HEK293 (cell line): ENCODE measurements around the gene ITGAX.

ENCODE experiments used
- YY1 ChIP-seq: fragments of 450-650 bp; formaldehyde crosslinking; IDR thresholded peaks from 2 replicates; pipeline ENCODE4 v1.5.1; 2018; ENCODE audit warnings: missing biosample characterization, missing genetic modification characterization
- ZFP41 ChIP-seq: fragments of 450-650 bp; formaldehyde crosslinking; IDR thresholded peaks from 2 replicates; pipeline ENCODE4 v1.5.1; 2016; ENCODE audit warnings: missing biosample characterization, missing genetic modification characterization, borderline replicate concordance
- ZNF184 ChIP-seq: fragments of 450-650 bp; IDR thresholded peaks from 2 replicates; pipeline ENCODE4 v1.5.1; 2018; ENCODE audit warnings: missing biosample characterization, mild to moderate bottlenecking, missing genetic modification characterization
- ZNF623 ChIP-seq: fragments of 450-650 bp; formaldehyde crosslinking; IDR thresholded peaks from 2 replicates; pipeline ENCODE4 v1.5.1; 2016; ENCODE audit warnings: missing biosample characterization, missing genetic modification characterization
- ZNF777 ChIP-seq: fragments of 450-650 bp; formaldehyde crosslinking; IDR thresholded peaks from 2 replicates; pipeline ENCODE4 v1.5.1; 2017; ENCODE audit warnings: missing biosample characterization, missing genetic modification characterization, borderline replicate concordance
- TF ChIP-seq, protein P1 (sequence below): fragments of 450-650 bp; formaldehyde crosslinking; optimal IDR thresholded peaks from 2 replicates; pipeline ENCODE3; 2016; ENCODE audit warnings: missing biosample characterization, mild to moderate bottlenecking, missing genetic modification characterization
- TF ChIP-seq, protein P2 (sequence below): fragments of 450-650 bp; formaldehyde crosslinking; IDR thresholded peaks from 2 replicates; pipeline ENCODE4 v1.5.1; 2016; ENCODE audit warnings: missing biosample characterization, missing genetic modification characterization
- TF ChIP-seq, protein P3 (sequence below): fragments of 450-650 bp; formaldehyde crosslinking; IDR thresholded peaks from 2 replicates; pipeline ENCODE4 v1.5.1; 2016; ENCODE audit warnings: missing biosample characterization, missing genetic modification characterization, low read depth

DNA sequence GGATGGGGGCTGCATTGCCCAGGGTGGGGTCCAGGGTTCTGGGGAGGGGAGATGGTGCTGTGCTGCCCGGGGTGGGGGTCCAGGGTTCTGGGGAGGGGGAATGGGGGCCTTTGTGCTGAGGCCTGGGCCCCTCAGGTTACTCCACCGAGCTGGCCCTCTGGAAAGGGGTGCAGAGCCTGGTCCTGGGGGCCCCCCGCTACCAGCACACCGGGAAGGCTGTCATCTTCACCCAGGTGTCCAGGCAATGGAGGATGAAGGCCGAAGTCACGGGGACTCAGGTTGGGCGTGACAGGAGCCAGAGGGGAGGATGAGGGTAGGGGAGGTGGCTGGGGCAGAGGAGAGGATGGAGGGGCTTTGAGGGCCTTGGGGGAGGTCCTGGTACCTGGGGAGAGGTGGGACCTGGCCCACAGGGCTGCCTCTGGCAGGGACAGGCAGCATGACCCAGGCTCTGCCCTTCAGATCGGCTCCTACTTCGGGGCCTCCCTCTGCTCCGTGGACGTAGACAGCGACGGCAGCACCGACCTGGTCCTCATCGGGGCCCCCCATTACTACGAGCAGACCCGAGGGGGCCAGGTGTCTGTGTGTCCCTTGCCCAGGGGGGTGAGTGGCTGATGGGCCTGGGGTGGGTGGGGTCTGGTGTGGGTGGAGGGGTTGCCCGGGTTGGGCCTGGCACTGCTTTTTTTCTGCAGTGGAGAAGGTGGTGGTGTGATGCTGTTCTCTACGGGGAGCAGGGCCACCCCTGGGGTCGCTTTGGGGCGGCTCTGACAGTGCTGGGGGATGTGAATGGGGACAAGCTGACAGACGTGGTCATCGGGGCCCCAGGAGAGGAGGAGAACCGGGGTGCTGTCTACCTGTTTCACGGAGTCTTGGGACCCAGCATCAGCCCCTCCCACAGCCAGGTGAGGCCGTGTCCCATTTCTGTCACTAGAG is 7.8 kb downstream of the ITGAX start:
- TF ChIP-seq, protein P1, sequence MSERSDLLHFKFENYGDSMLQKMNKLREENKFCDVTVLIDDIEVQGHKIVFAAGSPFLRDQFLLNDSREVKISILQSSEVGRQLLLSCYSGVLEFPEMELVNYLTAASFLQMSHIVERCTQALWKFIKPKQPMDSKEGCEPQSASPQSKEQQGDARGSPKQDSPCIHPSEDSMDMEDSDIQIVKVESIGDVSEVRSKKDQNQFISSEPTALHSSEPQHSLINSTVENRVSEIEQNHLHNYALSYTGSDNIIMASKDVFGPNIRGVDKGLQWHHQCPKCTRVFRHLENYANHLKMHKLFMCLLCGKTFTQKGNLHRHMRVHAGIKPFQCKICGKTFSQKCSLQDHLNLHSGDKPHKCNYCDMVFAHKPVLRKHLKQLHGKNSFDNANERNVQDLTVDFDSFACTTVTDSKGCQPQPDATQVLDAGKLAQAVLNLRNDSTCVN (tag by site-specific recombination): no peak
- TF ChIP-seq, protein P2, sequence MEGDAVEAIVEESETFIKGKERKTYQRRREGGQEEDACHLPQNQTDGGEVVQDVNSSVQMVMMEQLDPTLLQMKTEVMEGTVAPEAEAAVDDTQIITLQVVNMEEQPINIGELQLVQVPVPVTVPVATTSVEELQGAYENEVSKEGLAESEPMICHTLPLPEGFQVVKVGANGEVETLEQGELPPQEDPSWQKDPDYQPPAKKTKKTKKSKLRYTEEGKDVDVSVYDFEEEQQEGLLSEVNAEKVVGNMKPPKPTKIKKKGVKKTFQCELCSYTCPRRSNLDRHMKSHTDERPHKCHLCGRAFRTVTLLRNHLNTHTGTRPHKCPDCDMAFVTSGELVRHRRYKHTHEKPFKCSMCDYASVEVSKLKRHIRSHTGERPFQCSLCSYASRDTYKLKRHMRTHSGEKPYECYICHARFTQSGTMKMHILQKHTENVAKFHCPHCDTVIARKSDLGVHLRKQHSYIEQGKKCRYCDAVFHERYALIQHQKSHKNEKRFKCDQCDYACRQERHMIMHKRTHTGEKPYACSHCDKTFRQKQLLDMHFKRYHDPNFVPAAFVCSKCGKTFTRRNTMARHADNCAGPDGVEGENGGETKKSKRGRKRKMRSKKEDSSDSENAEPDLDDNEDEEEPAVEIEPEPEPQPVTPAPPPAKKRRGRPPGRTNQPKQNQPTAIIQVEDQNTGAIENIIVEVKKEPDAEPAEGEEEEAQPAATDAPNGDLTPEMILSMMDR (tag by site-specific recombination): no peak
- TF ChIP-seq ZFP41 (no peak), ZNF623 (no peak), YY1 (tag by site-specific recombination) (no peak), ZNF777 (tag by site-specific recombination) (no peak), ZNF184 (no peak)
- TF ChIP-seq, protein P3, sequence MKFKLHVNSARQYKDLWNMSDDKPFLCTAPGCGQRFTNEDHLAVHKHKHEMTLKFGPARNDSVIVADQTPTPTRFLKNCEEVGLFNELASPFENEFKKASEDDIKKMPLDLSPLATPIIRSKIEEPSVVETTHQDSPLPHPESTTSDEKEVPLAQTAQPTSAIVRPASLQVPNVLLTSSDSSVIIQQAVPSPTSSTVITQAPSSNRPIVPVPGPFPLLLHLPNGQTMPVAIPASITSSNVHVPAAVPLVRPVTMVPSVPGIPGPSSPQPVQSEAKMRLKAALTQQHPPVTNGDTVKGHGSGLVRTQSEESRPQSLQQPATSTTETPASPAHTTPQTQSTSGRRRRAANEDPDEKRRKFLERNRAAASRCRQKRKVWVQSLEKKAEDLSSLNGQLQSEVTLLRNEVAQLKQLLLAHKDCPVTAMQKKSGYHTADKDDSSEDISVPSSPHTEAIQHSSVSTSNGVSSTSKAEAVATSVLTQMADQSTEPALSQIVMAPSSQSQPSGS (tag by site-specific recombination): no peak
